ENCODE results near the gene ILK. TPM values are rescaled to one million over a fixed set of nuclear protein-coding genes. Genes with fewer than 3 reads are reported as not detected.

The ILK gene
- total and polyA plus RNA-seq, 2 donors (not counting 1 experiment from before 2014, with no cell fraction given), result 176 to 420 TPM

DNA sequence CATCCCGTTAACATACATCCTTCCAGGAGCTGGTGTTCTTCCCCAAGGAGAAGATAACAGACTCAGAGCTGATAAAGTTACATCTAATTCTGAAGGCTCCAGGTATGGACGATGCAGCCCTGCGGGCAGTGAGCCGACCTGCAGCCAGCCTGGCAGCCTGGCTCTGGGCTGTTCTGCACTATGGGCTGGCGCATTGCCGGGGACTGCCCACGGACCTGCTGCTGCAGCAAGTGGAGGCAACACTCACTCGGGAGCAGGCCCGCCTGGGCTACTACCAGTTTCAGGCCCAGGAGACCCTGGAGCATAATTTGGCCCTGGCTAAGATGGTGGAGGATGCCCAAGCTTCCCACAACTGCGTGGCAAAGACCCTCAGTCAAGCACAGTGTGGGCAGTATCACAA is 39.9 kb upstream of the ILK start:
- H3K36me3 ChIP-seq (ENCODE audit: control insufficient read depth, insufficient read depth, low read length), result no peaks in the 10 kb centered on the region
- no peak overlapping the region for H3K27ac ChIP-seq (ENCODE audit: insufficient read depth, low read length)
- H3K4me2 ChIP-seq (ENCODE audit: extremely low read depth, insufficient read depth, low read length), result no peak overlapping the region
- H3K9me3 ChIP-seq (ENCODE audit: control insufficient read depth, insufficient read depth, low read depth, low read length), result no peaks in the 10 kb centered on the region
- no peak for DNase-seq (ENCODE audit: low read depth in 2 of 2)
- TF ChIP-seq EZH2 (IDR thresholded peaks at IDR 0.05; ENCODE audit: low read length, missing control alignments), result no peak
- TF ChIP-seq, protein P1, sequence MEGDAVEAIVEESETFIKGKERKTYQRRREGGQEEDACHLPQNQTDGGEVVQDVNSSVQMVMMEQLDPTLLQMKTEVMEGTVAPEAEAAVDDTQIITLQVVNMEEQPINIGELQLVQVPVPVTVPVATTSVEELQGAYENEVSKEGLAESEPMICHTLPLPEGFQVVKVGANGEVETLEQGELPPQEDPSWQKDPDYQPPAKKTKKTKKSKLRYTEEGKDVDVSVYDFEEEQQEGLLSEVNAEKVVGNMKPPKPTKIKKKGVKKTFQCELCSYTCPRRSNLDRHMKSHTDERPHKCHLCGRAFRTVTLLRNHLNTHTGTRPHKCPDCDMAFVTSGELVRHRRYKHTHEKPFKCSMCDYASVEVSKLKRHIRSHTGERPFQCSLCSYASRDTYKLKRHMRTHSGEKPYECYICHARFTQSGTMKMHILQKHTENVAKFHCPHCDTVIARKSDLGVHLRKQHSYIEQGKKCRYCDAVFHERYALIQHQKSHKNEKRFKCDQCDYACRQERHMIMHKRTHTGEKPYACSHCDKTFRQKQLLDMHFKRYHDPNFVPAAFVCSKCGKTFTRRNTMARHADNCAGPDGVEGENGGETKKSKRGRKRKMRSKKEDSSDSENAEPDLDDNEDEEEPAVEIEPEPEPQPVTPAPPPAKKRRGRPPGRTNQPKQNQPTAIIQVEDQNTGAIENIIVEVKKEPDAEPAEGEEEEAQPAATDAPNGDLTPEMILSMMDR (conservative IDR thresholded peaks at IDR 0.05 in 1 of 2, IDR thresholded peaks at IDR 0.05 in 1 of 2; ENCODE audit: low read depth in 1 of 2, low read length in 2 of 2), result no peak
- H3K4me1 ChIP-seq (ENCODE audit: control insufficient read depth, extremely low read depth, insufficient read depth, low read length), result peaks cover 3% of the 10 kb centered on the region
- H3K9ac ChIP-seq (ENCODE audit: insufficient read depth, low read length), result no peak overlapping the region
- H3K27me3 ChIP-seq (ENCODE audit: control insufficient read depth, insufficient read depth, low read length), result no peaks in the 10 kb centered on the region
- no peaks in the 10 kb centered on the region for H4K20me1 ChIP-seq (ENCODE audit: control insufficient read depth, extremely low read depth, insufficient read depth, low read length)
- no peak overlapping the region for H2AFZ ChIP-seq (ENCODE audit: low read length)
- H3K79me2 ChIP-seq (ENCODE audit: control insufficient read depth, insufficient read depth, low read length), result no peaks in the 10 kb centered on the region
- H3K4me3 ChIP-seq (replicated peaks in 1 of 4; ENCODE audit: control extremely low read depth in 1 of 4, insufficient read depth in 1 of 4, low read depth in 3 of 4, low read length in 4 of 4), result no peak overlapping the region

DNA sequence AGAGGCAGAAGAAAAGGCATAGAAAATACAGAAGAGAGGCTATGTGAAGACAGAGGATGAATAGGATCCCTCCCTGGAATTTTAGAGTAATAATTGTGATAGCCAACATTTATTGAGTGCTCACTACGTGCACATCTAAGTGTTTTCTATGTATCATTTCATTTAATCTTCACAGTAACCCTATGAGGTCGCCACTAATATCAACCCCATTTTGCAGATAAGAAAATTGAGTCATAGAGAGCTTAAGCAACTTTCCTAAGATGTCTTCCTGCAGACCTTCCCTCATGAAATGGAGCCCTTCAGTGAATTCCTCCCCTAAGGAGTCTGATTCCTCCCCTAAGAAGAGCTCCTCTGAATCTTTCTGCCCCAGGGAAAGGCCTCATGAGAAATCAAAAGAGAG is 38.2 kb upstream of the ILK start:
- no peak overlapping the region for H3K27ac ChIP-seq (ENCODE audit: insufficient read depth, low read length)
- no peaks in the 10 kb centered on the region for H3K27me3 ChIP-seq (ENCODE audit: control insufficient read depth, insufficient read depth, low read length)
- no peaks in the 10 kb centered on the region for H3K36me3 ChIP-seq (ENCODE audit: control insufficient read depth, insufficient read depth, low read length)
- no peak overlapping the region for H3K4me2 ChIP-seq (ENCODE audit: extremely low read depth, insufficient read depth, low read length)
- no peak overlapping the region for H3K4me3 ChIP-seq (replicated peaks in 1 of 4; ENCODE audit: control extremely low read depth in 1 of 4, insufficient read depth in 1 of 4, low read depth in 3 of 4, low read length in 4 of 4)
- peaks cover 4% of the 10 kb centered on the region for H3K4me1 ChIP-seq (ENCODE audit: control insufficient read depth, extremely low read depth, insufficient read depth, low read length)
- H4K20me1 ChIP-seq (ENCODE audit: control insufficient read depth, extremely low read depth, insufficient read depth, low read length), result no peaks in the 10 kb centered on the region
- H3K9ac ChIP-seq (ENCODE audit: insufficient read depth, low read length), result no peak overlapping the region
- no peak for DNase-seq (ENCODE audit: low read depth in 2 of 2)
- H3K79me2 ChIP-seq (ENCODE audit: control insufficient read depth, insufficient read depth, low read length), result no peaks in the 10 kb centered on the region
- no peak for TF ChIP-seq EZH2 (IDR thresholded peaks at IDR 0.05; ENCODE audit: low read length, missing control alignments)
- TF ChIP-seq, protein P1 (conservative IDR thresholded peaks at IDR 0.05 in 1 of 2, IDR thresholded peaks at IDR 0.05 in 1 of 2; ENCODE audit: low read depth in 1 of 2, low read length in 2 of 2), result no peak
- no peak overlapping the region for H2AFZ ChIP-seq (ENCODE audit: low read length)
- H3K9me3 ChIP-seq (ENCODE audit: control insufficient read depth, insufficient read depth, low read depth, low read length), result no peaks in the 10 kb centered on the region

DNA sequence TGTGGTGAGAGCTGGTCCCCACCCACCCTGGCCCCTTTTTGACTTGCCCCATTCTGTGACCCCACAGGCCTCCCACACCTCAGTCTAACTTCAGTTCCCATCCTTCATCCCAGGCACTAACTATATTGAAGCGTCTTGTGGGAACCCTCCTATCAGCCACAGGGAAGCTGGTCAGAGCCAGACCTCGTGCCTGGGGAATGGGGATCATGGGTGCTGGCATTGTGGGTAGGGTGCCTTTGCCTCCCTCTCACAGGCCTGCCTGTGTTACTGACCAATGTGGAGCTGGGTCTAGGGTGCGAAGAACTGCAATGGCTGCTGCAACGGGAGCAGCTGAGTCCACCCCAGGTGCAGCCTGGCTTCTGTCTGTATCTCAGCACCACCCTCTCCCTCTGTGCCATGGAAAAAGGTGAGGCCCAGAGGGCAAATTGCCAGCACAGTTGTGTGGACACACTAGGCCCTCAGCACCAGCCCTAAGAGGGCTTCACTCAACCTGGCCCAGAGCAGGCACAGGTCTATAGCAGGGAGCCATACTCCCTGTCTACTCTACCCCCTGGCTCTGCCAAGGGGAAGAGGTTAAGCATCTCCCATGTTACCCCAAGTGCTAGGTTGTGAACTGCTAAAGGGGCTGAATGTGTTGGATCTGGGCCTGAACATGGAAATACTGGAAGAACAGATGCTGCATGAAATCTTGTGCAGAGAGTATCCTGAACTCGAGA is 37.4 kb upstream of the ILK start:
- Histone ChIP-seq H3K27me3 (ENCODE audit: control insufficient read depth, insufficient read depth, low read length) (no peaks in the 10 kb centered on the region), H3K4me2 (ENCODE audit: extremely low read depth, insufficient read depth, low read length) (no peak overlapping the region), H4K20me1 (ENCODE audit: control insufficient read depth, extremely low read depth, insufficient read depth, low read length) (no peaks in the 10 kb centered on the region), H3K9me3 (ENCODE audit: control insufficient read depth, insufficient read depth, low read depth, low read length) (no peaks in the 10 kb centered on the region), H3K4me3 (replicated peaks in 1 of 4; ENCODE audit: control extremely low read depth in 1 of 4, insufficient read depth in 1 of 4, low read depth in 3 of 4, low read length in 4 of 4) (no peak overlapping the region), H3K27ac (ENCODE audit: insufficient read depth, low read length) (no peak overlapping the region), H3K9ac (ENCODE audit: insufficient read depth, low read length) (no peak overlapping the region), H2AFZ (ENCODE audit: low read length) (no peak overlapping the region), H3K79me2 (ENCODE audit: control insufficient read depth, insufficient read depth, low read length) (no peaks in the 10 kb centered on the region), H3K36me3 (ENCODE audit: control insufficient read depth, insufficient read depth, low read length) (no peaks in the 10 kb centered on the region), H3K4me1 (ENCODE audit: control insufficient read depth, extremely low read depth, insufficient read depth, low read length) (peaks cover 4% of the 10 kb centered on the region)
- TF ChIP-seq, protein P1 (conservative IDR thresholded peaks at IDR 0.05 in 1 of 2, IDR thresholded peaks at IDR 0.05 in 1 of 2; ENCODE audit: low read depth in 1 of 2, low read length in 2 of 2), result no peak
- no peak for TF ChIP-seq EZH2 (IDR thresholded peaks at IDR 0.05; ENCODE audit: low read length, missing control alignments)
- DNase-seq (ENCODE audit: low read depth in 2 of 2), result no peak
